Measurements from ENCODE around the gene PDE6H.

Gene PDE6H

GRCh38 chr12:14972816-14973215 lies at the start of gene PDE6H:
TSS of gene PDE6H (plus strand) at chr12:14973042. CDS start at chr12:14978013, 4,971 bp downstream.
- in situ Hi-C loops (cut with MboI; ENCODE audit: low sequenced_read_pairs), result loop anchor here (25.0 kb wide), 1 partner anchor 1786 kb away; the partner anchor contains the start of gene EMP1

GRCh38 chr12:14923944-14924343 lies 48.9 kb upstream of the PDE6H start:
- in situ Hi-C loops (cut with MboI; ENCODE audit: low sequenced_read_pairs), result no loop called here

- in situ Hi-C loops (cut with MboI; ENCODE audit: low sequenced_read_pairs), result no loop called here
Observed at GRCh38 chr12:14924541-14924940, 48.3 kb upstream of the PDE6H start.

- in situ Hi-C loops (cut with MboI; ENCODE audit: low sequenced_read_pairs), result no loop called here
Observed at GRCh38 chr12:14927267-14927666, 45.6 kb upstream of the PDE6H start.

- in situ Hi-C loops (cut with MboI; ENCODE audit: low sequenced_read_pairs), result no loop called here
Observed at GRCh38 chr12:14928931-14929330, 43.9 kb upstream of the PDE6H start.

- in situ Hi-C loops (cut with MboI; ENCODE audit: low sequenced_read_pairs), result no loop called here
Observed at GRCh38 chr12:14930299-14930698, 42.5 kb upstream of the PDE6H start.

- in situ Hi-C loops (cut with MboI; ENCODE audit: low sequenced_read_pairs), result no loop called here
Observed at GRCh38 chr12:14931359-14931758, 41.5 kb upstream of the PDE6H start.

- in situ Hi-C loops (cut with MboI; ENCODE audit: low sequenced_read_pairs), result no loop called here
Observed at GRCh38 chr12:14931791-14932560, 40.9 kb upstream of the PDE6H start.

- in situ Hi-C loops (cut with MboI; ENCODE audit: low sequenced_read_pairs), result no loop called here
Observed at GRCh38 chr12:14934511-14934910, 38.3 kb upstream of the PDE6H start.

GRCh38 chr12:14935031-14935430 lies 37.8 kb upstream of the PDE6H start:
- in situ Hi-C loops (cut with MboI; ENCODE audit: low sequenced_read_pairs), result no loop called here

GRCh38 chr12:14936224-14936861 lies 36.5 kb upstream of the PDE6H start:
- in situ Hi-C loops (cut with MboI; ENCODE audit: low sequenced_read_pairs), result no loop called here

- in situ Hi-C loops (cut with MboI; ENCODE audit: low sequenced_read_pairs), result no loop called here
Observed at GRCh38 chr12:14937014-14937413, 35.8 kb upstream of the PDE6H start.

GRCh38 chr12:14937689-14938088 lies 35.2 kb upstream of the PDE6H start:
- in situ Hi-C loops (cut with MboI; ENCODE audit: low sequenced_read_pairs), result no loop called here

GRCh38 chr12:14938301-14938700 lies 34.5 kb upstream of the PDE6H start, which contains the start of gene ERP27:
TSS of gene ERP27 (minus strand) at chr12:14938537. CDS start at chr12:14938508, 29 bp downstream.
- in situ Hi-C loops (cut with MboI; ENCODE audit: low sequenced_read_pairs), result no loop called here

- in situ Hi-C loops (cut with MboI; ENCODE audit: low sequenced_read_pairs), result no loop called here
Observed at GRCh38 chr12:14941369-14941768, 31.5 kb upstream of the PDE6H start.

GRCh38 chr12:14942196-14942931 lies 30.5 kb upstream of the PDE6H start:
- in situ Hi-C loops (cut with MboI; ENCODE audit: low sequenced_read_pairs), result no loop called here

GRCh38 chr12:14946162-14946561 lies 26.7 kb upstream of the PDE6H start:
- in situ Hi-C loops (cut with MboI; ENCODE audit: low sequenced_read_pairs), result no loop called here

- in situ Hi-C loops (cut with MboI; ENCODE audit: low sequenced_read_pairs), result no loop called here
Observed at GRCh38 chr12:14946861-14947260, 26.0 kb upstream of the PDE6H start.

- in situ Hi-C loops (cut with MboI; ENCODE audit: low sequenced_read_pairs), result no loop called here
Observed at GRCh38 chr12:14948672-14949071, 24.2 kb upstream of the PDE6H start.

GRCh38 chr12:14949631-14950030 lies 23.2 kb upstream of the PDE6H start:
- in situ Hi-C loops (cut with MboI; ENCODE audit: low sequenced_read_pairs), result loop anchor here (25.0 kb wide), 1 partner anchor 1762 kb away; the partner anchor contains the start of gene EMP1

- in situ Hi-C loops (cut with MboI; ENCODE audit: low sequenced_read_pairs), result loop anchor here (25.0 kb wide), 1 partner anchor 1763 kb away; the partner anchor contains the start of gene EMP1
Observed at GRCh38 chr12:14950421-14950820, 22.4 kb upstream of the PDE6H start.

All from HL-60/S4 treated with phorbol 12-myristate 13-acetate at 8.2 ng/mL for 4 days and 3 days (cell line).